ENCODE results near the gene TTC32.

The TTC32 gene

DNA sequence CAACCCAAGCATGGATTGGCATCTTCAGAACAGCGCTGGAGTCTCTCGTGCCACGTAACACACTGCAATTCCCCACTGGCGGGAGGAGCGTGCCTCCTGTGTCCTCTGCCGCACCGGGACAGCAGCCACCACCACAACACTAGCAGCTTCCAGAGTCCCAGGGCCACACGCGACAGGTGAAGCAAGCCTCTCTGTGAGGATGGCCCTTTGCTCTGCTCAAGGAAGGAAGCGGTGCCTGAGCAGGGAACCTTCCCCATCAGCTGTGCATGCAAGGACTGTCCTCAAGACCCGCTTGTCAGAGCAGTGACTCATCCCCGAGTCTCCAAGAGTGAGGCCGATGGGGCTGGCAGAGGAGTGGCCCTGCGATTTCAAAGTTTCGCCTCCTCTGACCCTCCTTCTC is 44.0 kb downstream of the TTC32 start:
- no peaks in the 10 kb centered on the region for H3K9me3 ChIP-seq (ENCODE audit: low read length)
- H3K4me3 ChIP-seq (ENCODE audit: low read depth in 1 of 2, low read length in 2 of 2): no peak overlapping the region
- H3K36me3 ChIP-seq (ENCODE audit: insufficient read depth, low read length): no peaks in the 10 kb centered on the region
- no peak overlapping the region for H3K9ac ChIP-seq (ENCODE audit: low read length)
- H3K27me3 ChIP-seq (ENCODE audit: control insufficient read depth in 1 of 2, insufficient read depth in 2 of 2, low read length in 2 of 2): no peaks in the 10 kb centered on the region
- no peak overlapping the region for H3K27ac ChIP-seq (ENCODE audit: low read depth, low read length)
- peaks cover 25% of the 10 kb centered on the region for H3K4me1 ChIP-seq (ENCODE audit: insufficient read depth, low read length)

DNA sequence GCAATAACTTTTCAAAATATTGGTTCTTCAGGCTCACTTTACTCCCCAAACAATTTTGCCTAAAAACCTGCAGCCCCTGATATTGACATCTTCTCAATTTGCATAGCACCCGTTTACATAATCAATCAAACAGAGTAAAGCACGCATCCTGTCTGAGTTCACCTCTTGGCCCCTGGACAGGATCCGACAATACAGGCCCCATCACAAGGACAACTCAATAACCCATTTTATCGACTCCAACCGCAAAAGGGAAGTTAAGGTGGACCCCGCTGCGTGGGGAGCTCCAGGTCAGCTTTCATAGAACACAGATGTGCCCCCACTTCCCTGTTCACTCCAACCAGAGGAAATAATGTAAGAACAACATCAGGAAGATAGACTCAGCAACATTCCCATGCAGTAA is 44.7 kb downstream of the TTC32 start:
- Histone ChIP-seq H3K4me3 (ENCODE audit: low read depth in 1 of 2, low read length in 2 of 2) (no peak overlapping the region), H3K9me3 (ENCODE audit: low read length) (no peaks in the 10 kb centered on the region), H3K36me3 (ENCODE audit: insufficient read depth, low read length) (no peaks in the 10 kb centered on the region), H3K27me3 (ENCODE audit: control insufficient read depth in 1 of 2, insufficient read depth in 2 of 2, low read length in 2 of 2) (no peaks in the 10 kb centered on the region), H3K27ac (ENCODE audit: low read depth, low read length) (no peak overlapping the region), H3K9ac (ENCODE audit: low read length) (no peak overlapping the region), H3K4me1 (ENCODE audit: insufficient read depth, low read length) (peaks cover 25% of the 10 kb centered on the region)

DNA sequence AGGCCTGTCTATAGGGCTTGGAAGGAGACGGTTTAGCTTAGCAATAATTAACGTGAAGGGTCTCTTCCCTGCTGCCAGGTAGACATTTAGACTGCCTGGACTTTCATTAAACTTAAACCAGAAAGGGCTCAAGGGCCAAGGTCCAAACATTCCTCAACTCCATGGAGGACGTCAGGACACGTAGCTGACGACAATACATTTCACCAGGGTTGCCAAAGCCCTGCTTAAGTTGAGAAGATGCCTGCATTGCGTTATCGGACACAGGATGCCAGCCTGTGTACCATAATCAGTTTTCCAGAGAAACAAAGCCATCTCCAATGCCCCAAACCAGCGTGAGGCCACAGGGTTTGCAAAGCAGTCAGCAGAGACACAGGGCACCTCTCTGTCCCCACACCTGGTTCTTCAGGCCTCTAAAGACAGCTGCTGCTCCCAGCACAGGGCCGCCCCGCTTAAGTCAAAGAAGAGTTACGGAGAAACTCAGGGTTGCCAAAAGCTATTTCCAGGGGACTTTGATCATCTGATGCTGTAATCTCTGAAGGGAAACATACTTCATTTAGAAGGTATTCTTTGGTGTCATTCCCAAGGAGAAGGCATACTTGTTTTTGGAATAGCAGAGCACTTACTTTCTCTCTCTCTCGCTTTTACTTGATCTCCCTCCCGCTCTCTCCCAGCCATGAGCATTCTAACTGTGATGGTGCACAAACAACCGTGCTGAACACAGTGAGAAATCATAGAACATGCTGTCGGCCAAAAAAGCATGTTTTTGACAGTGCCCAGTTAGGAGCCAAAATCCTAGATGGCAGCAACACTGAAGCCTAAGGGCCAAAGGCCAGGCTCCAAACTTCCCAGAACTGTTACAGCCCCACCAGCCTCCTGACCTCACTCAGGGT is 46.0 kb downstream of the TTC32 start:
- Histone ChIP-seq H3K36me3 (ENCODE audit: insufficient read depth, low read length) (no peaks in the 10 kb centered on the region), H3K4me1 (ENCODE audit: insufficient read depth, low read length) (peaks cover 25% of the 10 kb centered on the region), H3K9me3 (ENCODE audit: low read length) (no peaks in the 10 kb centered on the region), H3K27me3 (ENCODE audit: control insufficient read depth in 1 of 2, insufficient read depth in 2 of 2, low read length in 2 of 2) (no peaks in the 10 kb centered on the region), H3K9ac (ENCODE audit: low read length) (peak overlapping the region; percentile 24), H3K4me3 (ENCODE audit: low read depth in 1 of 2, low read length in 2 of 2) (peak overlapping the region in 1 of 2 donors; percentile 16), H3K27ac (ENCODE audit: low read depth, low read length) (peak overlapping the region; percentile 49)

DNA sequence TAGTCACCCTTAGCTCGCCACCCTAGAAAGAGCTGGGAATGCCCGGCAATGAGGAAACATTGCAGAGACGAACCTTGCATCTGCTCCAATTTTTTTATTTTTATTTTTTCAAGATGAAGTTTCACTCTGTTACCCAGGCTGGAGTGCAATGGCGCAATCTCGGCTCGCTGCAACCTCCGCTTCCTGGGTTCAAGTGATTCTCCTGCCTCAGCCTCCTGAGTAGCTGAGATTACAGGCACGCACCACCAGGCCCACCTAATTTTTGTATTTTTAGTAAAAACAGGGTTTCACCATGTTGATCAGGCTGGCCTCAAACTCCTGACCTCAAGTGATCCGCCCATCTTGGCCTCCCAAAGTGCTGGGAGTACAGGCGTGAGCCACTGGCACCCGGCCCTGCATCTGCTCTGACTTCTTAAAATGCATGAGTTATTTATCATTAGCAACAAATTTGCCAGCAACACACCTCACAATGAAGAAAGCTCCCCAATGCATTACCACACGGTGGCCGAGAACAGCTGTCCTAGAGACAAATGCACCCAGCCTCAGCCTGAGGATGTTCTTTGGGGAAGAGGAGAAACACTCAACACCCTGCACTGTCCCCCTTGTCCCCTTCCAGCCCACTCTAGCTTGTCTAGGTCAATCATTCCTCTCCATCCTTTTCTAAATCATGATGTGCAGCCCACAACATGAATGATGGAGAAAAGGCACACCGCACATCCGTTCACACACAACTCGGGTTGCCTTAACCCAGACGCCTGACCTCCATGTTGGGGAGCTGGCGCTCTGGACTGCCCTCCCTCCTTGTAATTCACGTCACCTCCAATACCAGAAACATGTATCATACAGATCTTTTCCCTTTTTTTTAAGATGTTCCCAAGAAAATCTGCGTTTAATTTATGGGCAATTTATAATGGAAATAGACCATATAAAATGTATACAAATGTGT is 46.9 kb downstream of the TTC32 start:
- Histone ChIP-seq H3K36me3 (ENCODE audit: insufficient read depth, low read length) (no peaks in the 10 kb centered on the region), H3K4me1 (ENCODE audit: insufficient read depth, low read length) (peaks cover 25% of the 10 kb centered on the region), H3K9me3 (ENCODE audit: low read length) (no peaks in the 10 kb centered on the region), H3K4me3 (ENCODE audit: low read depth in 1 of 2, low read length in 2 of 2) (no peak overlapping the region), H3K27ac (ENCODE audit: low read depth, low read length) (peak overlapping the region; percentile 49), H3K9ac (ENCODE audit: low read length) (no peak overlapping the region), H3K27me3 (ENCODE audit: control insufficient read depth in 1 of 2, insufficient read depth in 2 of 2, low read length in 2 of 2) (no peaks in the 10 kb centered on the region)

DNA sequence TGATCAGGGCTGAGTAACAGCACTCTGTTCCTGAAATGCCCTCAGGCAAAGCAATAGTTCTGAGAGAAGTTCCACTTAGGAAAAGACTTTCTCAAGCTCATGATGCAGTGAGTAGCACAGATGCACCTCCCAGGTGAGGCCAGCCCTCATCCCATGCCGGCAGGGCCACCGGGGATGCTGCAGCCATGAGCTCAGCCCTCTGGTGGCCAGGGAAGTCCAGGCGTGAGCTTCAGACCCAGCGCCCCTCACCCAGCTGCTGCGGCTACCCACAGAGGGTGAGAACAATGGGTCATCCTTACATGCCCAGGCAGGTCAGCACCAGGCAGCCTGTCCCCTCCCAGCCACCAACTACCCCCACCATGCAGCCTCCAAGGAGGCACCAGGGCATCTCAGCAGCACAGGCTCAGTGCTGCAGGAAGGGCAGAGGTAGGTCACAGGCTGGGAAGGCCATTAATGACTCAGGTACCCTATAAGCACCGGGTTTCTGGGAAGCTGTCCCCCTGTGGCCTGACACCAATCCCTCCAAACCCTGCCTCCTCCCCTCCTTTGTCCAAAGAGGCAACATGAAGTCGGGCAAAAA is 50.6 kb downstream of the TTC32 start:
- Histone ChIP-seq H3K4me1 (ENCODE audit: insufficient read depth, low read length) (peaks cover 15% of the 10 kb centered on the region), H3K4me3 (ENCODE audit: low read depth in 1 of 2, low read length in 2 of 2) (no peak overlapping the region), H3K9me3 (ENCODE audit: low read length) (no peaks in the 10 kb centered on the region), H3K27ac (ENCODE audit: low read depth, low read length) (no peak overlapping the region), H3K27me3 (ENCODE audit: control insufficient read depth in 1 of 2, insufficient read depth in 2 of 2, low read length in 2 of 2) (no peaks in the 10 kb centered on the region), H3K36me3 (ENCODE audit: insufficient read depth, low read length) (no peaks in the 10 kb centered on the region), H3K9ac (ENCODE audit: low read length) (no peak overlapping the region)

DNA sequence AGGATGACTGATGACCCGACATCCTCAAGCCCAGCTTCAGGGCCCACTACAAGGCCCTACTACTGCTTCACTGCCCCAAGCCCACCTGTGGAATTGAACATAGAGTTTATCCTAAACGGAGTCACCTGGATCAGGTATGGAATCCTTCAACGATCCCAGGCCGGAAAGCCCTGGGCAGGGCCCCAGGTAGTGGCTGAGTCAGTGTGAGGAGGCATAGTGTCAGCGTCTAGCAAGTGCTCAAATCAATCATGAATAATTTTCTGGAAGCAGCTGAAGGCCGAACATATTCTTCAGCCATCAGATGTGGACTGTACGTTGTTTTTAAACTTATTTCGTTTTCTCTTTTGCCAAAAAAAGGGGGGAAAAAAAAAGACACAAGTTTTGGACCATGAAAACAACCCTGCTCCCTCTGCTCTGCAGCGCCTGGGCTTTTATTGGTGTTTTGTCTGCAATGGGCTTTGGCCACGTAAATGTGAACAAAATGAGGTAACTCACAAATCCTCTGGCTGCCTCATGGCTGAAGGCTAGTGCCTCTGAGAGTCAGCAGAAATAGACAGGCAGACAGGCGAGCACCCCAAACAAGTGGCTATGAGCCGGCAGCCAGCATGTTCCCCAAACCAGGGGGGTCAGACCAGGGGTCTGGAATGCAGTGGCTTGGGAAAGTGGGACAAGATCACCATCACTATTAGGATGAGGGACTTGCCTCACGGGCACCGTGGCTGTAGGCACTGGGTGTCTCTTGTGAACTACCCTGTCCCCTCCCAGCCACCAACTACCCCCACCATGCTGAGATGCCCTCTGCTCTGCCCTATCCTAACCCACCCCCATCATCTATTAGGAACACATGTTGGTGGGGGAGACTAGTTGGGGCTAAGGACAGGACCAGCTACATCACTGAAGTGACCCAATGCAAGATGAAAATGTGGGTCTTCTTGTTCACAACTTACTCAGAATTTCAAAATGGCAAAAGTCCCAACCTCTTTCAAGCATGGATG is 51.4 kb downstream of the TTC32 start:
- no peak overlapping the region for H3K9ac ChIP-seq (ENCODE audit: low read length)
- H3K4me3 ChIP-seq (ENCODE audit: low read depth in 1 of 2, low read length in 2 of 2): no peak overlapping the region
- no peaks in the 10 kb centered on the region for H3K36me3 ChIP-seq (ENCODE audit: insufficient read depth, low read length)
- H3K4me1 ChIP-seq (ENCODE audit: insufficient read depth, low read length): peaks cover 7% of the 10 kb centered on the region
- no peaks in the 10 kb centered on the region for H3K9me3 ChIP-seq (ENCODE audit: low read length)
- no peak overlapping the region for H3K27ac ChIP-seq (ENCODE audit: low read depth, low read length)
- H3K27me3 ChIP-seq (ENCODE audit: control insufficient read depth in 1 of 2, insufficient read depth in 2 of 2, low read length in 2 of 2): no peaks in the 10 kb centered on the region

DNA sequence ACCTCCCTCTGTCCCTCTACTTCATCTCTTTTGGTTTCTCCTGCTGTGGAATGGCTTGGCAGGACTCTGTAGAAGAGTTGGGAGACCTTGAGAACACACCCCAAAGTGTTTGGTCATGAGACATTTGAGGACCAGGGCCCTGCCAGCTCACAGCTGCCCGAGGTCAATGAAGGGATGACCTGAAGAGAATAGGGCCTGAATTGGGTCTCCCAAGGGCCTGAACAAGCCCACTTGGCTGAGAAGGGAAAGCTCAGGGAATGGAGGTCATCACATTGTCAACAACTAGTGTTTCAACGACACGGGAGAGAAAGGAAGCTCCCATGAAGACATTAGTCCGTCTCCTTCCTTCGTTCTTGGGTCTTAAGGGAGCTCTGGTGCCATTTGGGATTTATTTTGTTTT is 52.8 kb downstream of the TTC32 start:
- Histone ChIP-seq H3K27me3 (ENCODE audit: control insufficient read depth in 1 of 2, insufficient read depth in 2 of 2, low read length in 2 of 2) (no peaks in the 10 kb centered on the region), H3K9me3 (ENCODE audit: low read length) (no peaks in the 10 kb centered on the region), H3K9ac (ENCODE audit: low read length) (no peak overlapping the region)

DNA sequence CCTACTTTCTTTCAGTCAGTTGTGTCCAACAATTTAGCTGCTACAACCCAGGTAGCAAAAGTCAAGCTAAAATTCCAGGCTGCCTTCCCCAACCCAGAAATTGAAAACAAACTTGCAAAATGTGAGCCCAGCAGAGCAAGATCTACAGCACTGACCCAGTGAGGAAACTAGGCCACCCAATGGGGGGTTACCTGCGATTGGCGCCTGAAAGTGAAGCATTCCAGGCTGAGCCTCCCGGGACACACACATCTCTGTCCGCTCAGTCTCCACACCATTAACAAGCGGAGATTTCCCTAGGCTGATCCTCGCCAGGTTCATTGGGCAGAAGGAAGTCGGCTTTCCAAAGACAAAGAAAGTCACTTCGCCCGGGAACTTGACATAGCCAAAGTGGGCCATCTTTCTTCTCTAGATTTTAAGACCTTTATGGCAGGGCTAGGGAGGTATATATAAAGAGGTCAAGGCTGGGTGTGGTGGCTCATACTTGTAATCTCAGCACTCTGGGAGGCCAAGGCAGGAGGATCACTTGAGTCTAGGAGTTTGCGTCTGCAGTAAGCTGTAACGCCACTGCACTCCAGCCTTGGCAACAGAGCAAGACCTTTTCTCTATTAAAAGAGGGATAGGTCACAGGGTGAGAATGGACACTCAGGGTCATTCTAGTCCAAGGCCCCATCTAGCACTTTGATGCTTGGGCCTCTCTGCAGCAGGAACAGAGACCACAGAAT is 53.6 kb downstream of the TTC32 start:
- Histone ChIP-seq H3K36me3 (ENCODE audit: insufficient read depth, low read length) (no peaks in the 10 kb centered on the region), H3K4me1 (ENCODE audit: insufficient read depth, low read length) (no peaks in the 10 kb centered on the region), H3K9me3 (ENCODE audit: low read length) (no peaks in the 10 kb centered on the region), H3K27ac (ENCODE audit: low read depth, low read length) (no peak overlapping the region), H3K4me3 (ENCODE audit: low read depth in 1 of 2, low read length in 2 of 2) (no peak overlapping the region), H3K9ac (ENCODE audit: low read length) (no peak overlapping the region), H3K27me3 (ENCODE audit: control insufficient read depth in 1 of 2, insufficient read depth in 2 of 2, low read length in 2 of 2) (no peaks in the 10 kb centered on the region)

More for the DNA sequence above, 52.8 kb downstream of the TTC32 start:
- H3K4me3 ChIP-seq (ENCODE audit: low read depth in 1 of 2, low read length in 2 of 2): no peak overlapping the region
- H3K4me1 ChIP-seq (ENCODE audit: insufficient read depth, low read length): no peaks in the 10 kb centered on the region
- no peaks in the 10 kb centered on the region for H3K36me3 ChIP-seq (ENCODE audit: insufficient read depth, low read length)
- H3K27ac ChIP-seq (ENCODE audit: low read depth, low read length): no peak overlapping the region

DNA sequence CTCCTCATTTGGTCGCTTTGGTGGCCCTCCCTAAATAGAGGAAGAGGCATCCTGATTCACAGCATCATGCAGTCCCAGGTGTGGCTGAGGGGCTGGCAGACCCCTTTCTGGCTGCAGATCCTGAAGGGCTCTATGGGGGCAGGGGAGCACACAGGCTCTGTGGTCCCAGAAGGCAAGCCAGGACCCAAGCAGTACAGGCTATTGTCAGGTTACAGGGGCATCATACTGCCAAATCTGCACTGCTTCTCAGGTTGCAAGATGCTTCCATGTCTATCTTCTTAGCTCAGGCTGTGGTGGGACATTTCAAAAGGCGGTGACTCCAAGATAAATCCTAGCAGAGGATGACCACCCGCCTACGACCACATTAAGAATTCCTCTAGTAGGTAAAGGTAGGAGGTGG is 54.3 kb downstream of the TTC32 start:
- no peak overlapping the region for H3K27ac ChIP-seq (ENCODE audit: low read depth, low read length)
- no peak overlapping the region for H3K9ac ChIP-seq (ENCODE audit: low read length)
- no peaks in the 10 kb centered on the region for H3K4me1 ChIP-seq (ENCODE audit: insufficient read depth, low read length)
- H3K4me3 ChIP-seq (ENCODE audit: low read depth in 1 of 2, low read length in 2 of 2): no peak overlapping the region
- peaks cover 0 to 2% of the 10 kb centered on the region in 2 donors for H3K27me3 ChIP-seq (ENCODE audit: control insufficient read depth in 1 of 2, insufficient read depth in 2 of 2, low read length in 2 of 2)
- H3K9me3 ChIP-seq (ENCODE audit: low read length): no peaks in the 10 kb centered on the region
- no peaks in the 10 kb centered on the region for H3K36me3 ChIP-seq (ENCODE audit: insufficient read depth, low read length)
